Psoas muscle (tissue), 8 donors: ENCODE measurements around the gene ITIH5. TPM values are rescaled to one million over a fixed set of nuclear protein-coding genes. Genes with fewer than 3 reads are reported as not detected.

Experiments
- ATAC-seq, 4 donors: fragments of 200-7000 bp; cut with Tn5 transposase; one replicate each; pipeline ENCODE4 v1.9.1; 2020; ENCODE audit warnings: moderate library complexity in 3 of 4, mild to moderate bottlenecking in 2 of 4
- DNase-seq, 2 donors: peaks; one replicate each; pipeline ENCODE4 v3.0.0-alpha.2; 2020
- H3K27ac ChIP-seq: fragments of 200-600 bp; one replicate; pipeline ENCODE4 v1.8.0; 2022
- H3K27me3 ChIP-seq, 3 donors: fragments of 200-600 bp in 1 of 3; one replicate each; pipeline versions ENCODE4 v1.6.1 to v1.8.0; 2013 to 2022; ENCODE audit warnings: low read length in 2 of 3, mild to moderate bottlenecking in 2 of 3, moderate library complexity in 1 of 3; ENCODE audit not compliant: insufficient read depth in 3 of 3
- H3K36me3 ChIP-seq, 2 donors: fragments of 200-600 bp in 1 of 2; one replicate each; pipeline versions ENCODE4 v1.6.1 to v1.8.0; 2013 to 2022; ENCODE audit warnings: low read depth in 1 of 2, mild to moderate bottlenecking in 1 of 2, moderate library complexity in 1 of 2; ENCODE audit not compliant: insufficient read depth in 1 of 2
- H3K4me1 ChIP-seq: fragments of 200-600 bp; one replicate; pipeline ENCODE4 v1.8.0; 2022
- H3K4me3 ChIP-seq: fragments of 200-600 bp; one replicate; pipeline ENCODE4 v1.8.0; 2022; ENCODE audit warnings: mild to moderate bottlenecking
- H3K9me3 ChIP-seq: fragments of 200-600 bp; one replicate; pipeline ENCODE4 v1.8.0; 2022
- WGBS, 3 donors: extraction: QIAGEN DNeasy Blood & Tissue Kit; methylation state at CpG; one replicate each; pipeline versions ENCODE4 v1.1.6 to v1.1.7; 2013; 5-methylcytosine and 5-hydroxymethylcytosine counted together
- intact Hi-C, 2 donors: fragments of 100-400 bp; cut with DNase I; formaldehyde crosslinking; loops; one replicate each; pipeline versions ENCODE4 v1.11.0 to v1.14.2; 2022
- polyA plus RNA-seq, 3 donors: library from polyadenylated mRNA; stranded (reverse); fragments of 200-250 nt; gene quantifications; one replicate each; pipeline ENCODE4 v1.2.3, GENCODE V29; 2013
- total RNA-seq, 4 donors: library from RNA; stranded (reverse); fragmentation: NEBNext Ultra II Directional in 2 of 4; extraction: Animal tissue kit (Norgen Biotek cat#: 25700) in 2 of 4; gene quantifications; one replicate each; pipeline versions ENCODE4 v1.2.1 to v1.2.4, GENCODE V29; 2021 to 2023
- TF ChIP-seq, protein P1 (sequence below): fragments of 200-600 bp; IDR thresholded peaks from one replicate; pipeline ENCODE4 v1.8.0; 2022; ENCODE audit warnings: antibody characterized with exemption
- donor health status: healthy with polysubstance abuse.
- donor health status: DM: no; HTN: no; CAD: no; lungs with moderate emphysema.
- donor health status: Bipolar disorder and iron deficiency.
- donor health status: healthy.
- donor health status: DM: yes; HTN: yes; CAD: no.
- donor health status: DM: no; HTN: no; CAD: no.
- donor health status: DM: no; HTN: no; CAD: no.
- donor health status: DM: yes; HTN: yes; CAD: no.

The ITIH5 gene
- total and polyA plus RNA-seq, 7 donors = 1.3 to 13.0 (median 2.9) TPM

DNA sequence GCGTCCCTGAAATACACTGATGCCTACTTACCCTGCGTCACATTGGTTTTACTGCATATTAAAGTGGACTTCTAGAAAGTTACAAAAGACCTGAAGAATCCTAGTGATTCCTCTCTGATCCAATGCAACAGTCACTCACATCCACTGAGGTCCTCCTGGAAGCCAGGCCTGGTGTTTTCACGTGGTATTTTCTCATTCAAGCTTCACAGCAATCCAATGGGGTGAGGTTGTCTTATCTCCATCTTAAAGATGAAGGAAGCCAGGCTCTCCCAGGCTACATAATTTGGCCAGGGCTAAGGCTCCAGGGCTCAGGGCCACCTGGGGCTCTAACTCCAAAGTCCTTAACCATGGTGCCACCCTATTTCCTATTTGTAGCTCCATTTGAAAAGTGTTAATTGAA, 129.6 kb downstream of the ITIH5 start:
- TF ChIP-seq, protein P1, sequence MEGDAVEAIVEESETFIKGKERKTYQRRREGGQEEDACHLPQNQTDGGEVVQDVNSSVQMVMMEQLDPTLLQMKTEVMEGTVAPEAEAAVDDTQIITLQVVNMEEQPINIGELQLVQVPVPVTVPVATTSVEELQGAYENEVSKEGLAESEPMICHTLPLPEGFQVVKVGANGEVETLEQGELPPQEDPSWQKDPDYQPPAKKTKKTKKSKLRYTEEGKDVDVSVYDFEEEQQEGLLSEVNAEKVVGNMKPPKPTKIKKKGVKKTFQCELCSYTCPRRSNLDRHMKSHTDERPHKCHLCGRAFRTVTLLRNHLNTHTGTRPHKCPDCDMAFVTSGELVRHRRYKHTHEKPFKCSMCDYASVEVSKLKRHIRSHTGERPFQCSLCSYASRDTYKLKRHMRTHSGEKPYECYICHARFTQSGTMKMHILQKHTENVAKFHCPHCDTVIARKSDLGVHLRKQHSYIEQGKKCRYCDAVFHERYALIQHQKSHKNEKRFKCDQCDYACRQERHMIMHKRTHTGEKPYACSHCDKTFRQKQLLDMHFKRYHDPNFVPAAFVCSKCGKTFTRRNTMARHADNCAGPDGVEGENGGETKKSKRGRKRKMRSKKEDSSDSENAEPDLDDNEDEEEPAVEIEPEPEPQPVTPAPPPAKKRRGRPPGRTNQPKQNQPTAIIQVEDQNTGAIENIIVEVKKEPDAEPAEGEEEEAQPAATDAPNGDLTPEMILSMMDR = no peak
- 87 to 92% (median 90%) methylated on average over 3 of the region's 3 CpGs for WGBS, 3 donors
- no peak overlapping the region for H3K4me3 ChIP-seq
- no peaks in the 10 kb centered on the region for H3K27me3 ChIP-seq
- intact Hi-C loops = no loop called here
- no peaks in the 10 kb centered on the region for H3K36me3 ChIP-seq
- H3K27ac ChIP-seq = no peak overlapping the region
- no peaks in the 10 kb centered on the region for H3K4me1 ChIP-seq
- ATAC-seq (no peak), DNase-seq (no peak)
- no peaks in the 10 kb centered on the region for H3K9me3 ChIP-seq

DNA sequence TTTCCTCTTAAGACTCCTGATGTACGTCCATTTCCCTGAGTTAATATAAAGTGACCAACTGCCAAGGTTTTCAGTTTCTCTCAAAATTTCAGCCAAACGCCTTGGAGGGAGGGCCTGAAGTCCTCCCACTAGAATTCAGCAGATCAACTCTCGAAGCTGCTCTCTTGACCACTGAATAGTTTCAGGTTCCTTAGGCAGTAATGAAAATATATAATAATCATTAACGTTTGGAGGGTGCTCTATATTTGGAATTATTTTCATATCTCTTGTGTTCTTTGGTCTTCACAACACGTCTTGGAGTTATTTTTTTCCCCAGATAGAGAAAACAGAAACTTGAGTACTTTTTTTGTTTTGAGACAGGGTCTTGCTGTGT, 132.3 kb downstream of the ITIH5 start:
- intact Hi-C loops = no loop called here
- 70 to 83% (median 71%) methylated on average over 5 of the region's 5 CpGs for WGBS, 3 donors
- H3K4me3 ChIP-seq = no peak overlapping the region
- H3K27me3 ChIP-seq = no peaks in the 10 kb centered on the region
- no peaks in the 10 kb centered on the region for H3K36me3 ChIP-seq
- DNase-seq = no peak
- TF ChIP-seq, protein P1 = no peak
- ATAC-seq = no peak
- no peaks in the 10 kb centered on the region for H3K9me3 ChIP-seq
- H3K4me1 ChIP-seq = no peaks in the 10 kb centered on the region
- no peak overlapping the region for H3K27ac ChIP-seq

DNA sequence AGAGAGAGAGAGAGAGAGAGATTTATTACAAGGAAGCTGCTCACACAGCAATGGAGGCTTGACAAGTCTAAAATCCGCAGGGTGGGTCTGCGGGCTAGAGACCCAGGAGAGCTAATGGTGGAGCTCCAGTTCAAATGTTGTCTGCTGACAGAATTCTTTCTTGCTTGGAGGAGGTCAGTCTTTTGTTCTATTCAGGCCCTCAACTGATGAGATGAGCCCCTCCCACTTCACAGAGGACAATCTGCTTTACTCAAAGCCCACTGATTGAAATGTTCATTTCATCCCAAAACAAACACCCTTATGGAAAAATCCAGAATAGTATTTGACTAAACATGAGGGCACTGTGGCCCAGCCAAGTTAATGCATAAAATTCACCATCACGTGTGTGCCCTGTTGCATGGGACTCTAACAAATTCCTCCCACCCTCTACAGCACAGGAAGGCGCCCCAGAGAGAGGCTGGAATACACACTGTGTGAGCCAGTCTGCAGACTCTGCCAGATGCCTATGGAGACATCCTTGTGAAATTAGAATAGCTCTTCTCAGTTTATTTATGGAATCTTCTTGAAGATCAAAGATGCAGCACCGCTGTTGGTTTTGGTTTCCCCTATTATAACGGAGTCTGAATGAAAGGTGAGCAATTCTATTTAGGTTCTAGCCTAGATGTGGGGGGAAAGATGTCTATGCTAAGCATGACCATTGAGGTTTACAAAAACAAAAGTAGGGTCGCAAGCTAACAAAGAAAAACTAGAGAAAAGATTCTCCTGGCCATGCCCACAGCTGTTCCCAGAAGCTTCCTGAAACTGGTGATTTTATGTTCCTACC, 132.9 kb downstream of the ITIH5 start:
- Histone ChIP-seq H3K27me3 (peaks cover 0 to 3% (median 0%) of the 10 kb centered on the region in 3 donors), H3K9me3 (no peaks in the 10 kb centered on the region), H3K36me3 (no peaks in the 10 kb centered on the region), H3K27ac (no peak overlapping the region), H3K4me1 (no peaks in the 10 kb centered on the region), H3K4me3 (no peak overlapping the region)
- intact Hi-C loops = no loop called here
- DNase-seq (no peak), ATAC-seq (no peak)
- 86 to 88% (median 88%) methylated on average over 7 of the region's 7 CpGs for WGBS, 3 donors
- TF ChIP-seq, protein P1 = no peak

DNA sequence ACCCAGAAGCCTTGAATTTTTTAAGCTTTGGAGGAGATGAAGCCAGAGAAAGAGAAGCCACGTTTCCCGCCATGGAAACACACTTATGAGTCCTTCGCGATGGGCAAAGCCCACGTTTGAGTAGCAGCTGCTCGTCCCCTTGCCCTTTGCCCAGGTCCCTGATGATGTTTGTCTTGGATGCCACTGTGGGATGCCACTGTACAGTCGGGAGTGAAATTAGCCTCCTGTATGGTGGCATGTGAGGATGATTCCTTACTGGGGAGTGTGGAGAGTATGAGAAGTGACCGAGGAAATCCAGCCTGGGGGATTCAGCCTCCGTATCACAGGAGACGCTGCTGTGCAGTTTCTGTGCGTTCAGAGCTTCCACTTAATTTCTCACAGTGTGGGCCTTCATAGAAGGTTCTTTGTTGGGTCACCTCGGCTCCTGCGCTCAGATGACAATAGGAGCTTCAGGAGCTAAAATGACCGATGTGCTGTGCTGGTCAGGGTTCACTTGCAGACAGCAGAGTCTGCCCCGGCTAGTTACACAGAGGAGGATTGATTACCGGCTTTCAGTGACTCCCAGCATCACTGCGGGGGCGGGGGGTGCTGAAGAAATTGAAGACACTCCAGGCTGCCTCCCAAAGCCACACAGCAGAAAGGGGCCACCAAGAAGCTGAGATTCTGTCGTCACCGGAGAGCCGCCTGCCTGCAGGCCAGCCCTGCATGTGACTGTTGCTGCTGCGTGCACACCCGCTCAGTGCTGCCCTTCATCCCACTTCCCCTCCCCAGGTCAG, 133.9 kb downstream of the ITIH5 start:
- Histone ChIP-seq H3K27me3 (peaks cover 0 to 5% (median 0%) of the 10 kb centered on the region in 3 donors), H3K4me3 (no peak overlapping the region), H3K4me1 (no peaks in the 10 kb centered on the region), H3K27ac (no peak overlapping the region), H3K9me3 (no peaks in the 10 kb centered on the region), H3K36me3 (no peaks in the 10 kb centered on the region)
- ATAC-seq = no peak
- intact Hi-C loops = no loop called here
- DNase-seq = no peak
- WGBS, 3 donors = 70 to 74% (median 72%) methylated on average over 23 of the region's 23 CpGs
- TF ChIP-seq, protein P1 = no peak
